WTC11 (cell line): ENCODE results near the gene MAML3. TPM values are rescaled to one million over a fixed set of nuclear protein-coding genes. Genes with fewer than 3 reads are reported as not detected.

Experiments
- ATAC-seq: fragments of 200-7000 bp; cut with Tn5 transposase; 2 replicates; pipeline ENCODE4 v1.10.0; 2021; ENCODE audit warnings: mild to moderate bottlenecking, moderate library complexity
- CTCF ChIA-PET: fragments of 300-600 bp; sonication (Branson Sonifier 250); formaldehyde crosslinking; loops from one replicate; lab custom pipeline; 2021; ENCODE audit warnings: antibody characterized with exemption; lab: Charles Lee
- POLR2A ChIA-PET: fragments of 350-600 bp; sonication (Branson Sonifier 250); formaldehyde crosslinking; loops from one replicate; lab custom pipeline; 2021; ENCODE audit warnings: antibody characterized with exemption; lab: Charles Lee
- DNase-seq: peaks from one replicate; pipeline ENCODE4 v3.0.0; 2021; ENCODE audit warnings: low spot score
- H3K27ac Mint-ChIP-seq: 2 replicates; pipeline ENCODE4 v1.8.0; 2021; ENCODE audit warnings: mixed read lengths
- H3K27me3 Mint-ChIP-seq: 2 replicates; pipeline ENCODE4 v1.8.0; 2021; ENCODE audit warnings: low read depth, mild to moderate bottlenecking, moderate library complexity, mixed read lengths
- H3K36me3 Mint-ChIP-seq: 2 replicates; pipeline ENCODE4 v1.8.0; 2021; ENCODE audit warnings: mixed read lengths
- H3K4me1 Mint-ChIP-seq: 2 replicates; pipeline ENCODE4 v1.8.0; 2022; ENCODE audit warnings: mixed read lengths
- H3K4me3 Mint-ChIP-seq: 2 replicates; pipeline ENCODE4 v1.8.0; 2021; ENCODE audit warnings: mild to moderate bottlenecking, moderate library complexity, mixed read lengths
- H3K9me3 Mint-ChIP-seq: 2 replicates; pipeline ENCODE4 v1.8.0; 2021; ENCODE audit warnings: mixed read lengths
- CREM ChIP-seq: sonication (generic); formaldehyde crosslinking; IDR thresholded peaks from 2 replicates; pipeline ENCODE4 v1.8.1; 2022; ENCODE audit warnings: mild to moderate bottlenecking, missing genetic modification reagents, moderate library complexity
- EMX1 ChIP-seq: fragments of 250-450 bp; sonication (Bioruptor Pico); IDR thresholded peaks from 2 replicates; pipeline ENCODE4 v1.8.0; 2021; ENCODE audit warnings: mild to moderate bottlenecking
- ESRRA ChIP-seq: sonication (generic); formaldehyde crosslinking; IDR thresholded peaks from 2 replicates; pipeline ENCODE4 v1.8.1; 2022; ENCODE audit warnings: mild to moderate bottlenecking, missing genetic modification reagents, borderline replicate concordance
- HMGA2 ChIP-seq: fragments of 250-450 bp; sonication (Bioruptor Pico); IDR thresholded peaks from 2 replicates; pipeline ENCODE4 v1.4.0; 2021; ENCODE audit warnings: mild to moderate bottlenecking, moderate library complexity
- JAZF1 ChIP-seq: fragments of 250-450 bp; sonication (Bioruptor Pico); IDR thresholded peaks from 2 replicates; pipeline ENCODE4 v1.9.0; 2021; ENCODE audit warnings: moderate library complexity, mild to moderate bottlenecking, inconsistent platforms
- MYBL2 ChIP-seq: sonication (generic); formaldehyde crosslinking; IDR thresholded peaks from 2 replicates; pipeline ENCODE4 v1.8.1; 2023; ENCODE audit warnings: mild to moderate bottlenecking, moderate library complexity, missing genetic modification reagents
- NFATC4 ChIP-seq: fragments of 250-450 bp; sonication (Bioruptor Pico); IDR thresholded peaks from 2 replicates; pipeline ENCODE4 v1.9.0; 2021; ENCODE audit warnings: mild to moderate bottlenecking
- NFE2L1 ChIP-seq: sonication (generic); formaldehyde crosslinking; IDR thresholded peaks from 2 replicates; pipeline ENCODE4 v1.8.1; 2023; ENCODE audit warnings: missing genetic modification reagents
- NR1H2 ChIP-seq: sonication (generic); formaldehyde crosslinking; IDR thresholded peaks from 2 replicates; pipeline ENCODE4 v1.9.0; 2021; ENCODE audit warnings: mild to moderate bottlenecking, moderate library complexity, missing genetic modification reagents
- OVOL2 ChIP-seq: fragments of 250-450 bp; sonication (Bioruptor Pico); IDR thresholded peaks from 2 replicates; pipeline ENCODE4 v1.9.0; 2021; ENCODE audit warnings: mild to moderate bottlenecking, borderline replicate concordance
- PRRX2 ChIP-seq: fragments of 250-450 bp; sonication (Bioruptor Pico); IDR thresholded peaks from 2 replicates; pipeline ENCODE4 v1.8.0; 2021; ENCODE audit warnings: mild to moderate bottlenecking
- RELA ChIP-seq: sonication (generic); formaldehyde crosslinking; IDR thresholded peaks from 2 replicates; pipeline ENCODE4 v1.8.1; 2022; ENCODE audit warnings: missing genetic modification reagents, mild to moderate bottlenecking, borderline replicate concordance
- SP1 ChIP-seq: sonication (generic); formaldehyde crosslinking; conservative IDR thresholded peaks from 2 replicates; pipeline ENCODE4 v1.8.1; 2022; ENCODE audit warnings: missing genetic modification reagents
- ZNF232 ChIP-seq: sonication (generic); formaldehyde crosslinking; IDR thresholded peaks from 2 replicates; pipeline ENCODE4 v1.8.0; 2022; ENCODE audit warnings: mild to moderate bottlenecking, missing genetic modification reagents
- ZNF263 ChIP-seq: sonication (generic); formaldehyde crosslinking; IDR thresholded peaks from 2 replicates; pipeline ENCODE4 v1.8.1; 2022; ENCODE audit warnings: low read depth, mild to moderate bottlenecking, moderate library complexity, missing genetic modification reagents
- total RNA-seq: library from RNA; stranded (reverse); gene quantifications from 3 replicates; pipeline ENCODE4 v1.2.3, GENCODE V29; 2021
- TF ChIP-seq, protein P1 (sequence below): sonication (generic); formaldehyde crosslinking; conservative IDR thresholded peaks from 2 replicates; pipeline ENCODE4 v1.8.1; 2022; ENCODE audit warnings: mild to moderate bottlenecking, missing genetic modification reagents
- TF ChIP-seq, protein P2 (sequence below): fragments of 250-450 bp; sonication (Bioruptor Pico); IDR thresholded peaks from 2 replicates; pipeline ENCODE4 v2.1.2; 2022; ENCODE audit warnings: mild to moderate bottlenecking, moderate library complexity
- TF ChIP-seq, protein P3 (sequence below): fragments of 250-450 bp; sonication (Bioruptor Pico); IDR thresholded peaks from 2 replicates; pipeline ENCODE4 v1.9.0; 2021; ENCODE audit warnings: moderate library complexity, mild to moderate bottlenecking, inconsistent platforms, borderline replicate concordance
- TF ChIP-seq, protein P4 (sequence below): sonication (generic); formaldehyde crosslinking; IDR thresholded peaks from 2 replicates; pipeline ENCODE4 v1.8.1; 2023; ENCODE audit warnings: mild to moderate bottlenecking, missing genetic modification reagents, borderline replicate concordance
- TF ChIP-seq, protein P5 (sequence below): sonication (generic); formaldehyde crosslinking; IDR thresholded peaks from 2 replicates; pipeline ENCODE4 v1.8.0; 2023; ENCODE audit warnings: mild to moderate bottlenecking, missing genetic modification reagents

The MAML3 gene
- total RNA-seq, 1 experiment from 2014 or later = 7.4 TPM

DNA sequence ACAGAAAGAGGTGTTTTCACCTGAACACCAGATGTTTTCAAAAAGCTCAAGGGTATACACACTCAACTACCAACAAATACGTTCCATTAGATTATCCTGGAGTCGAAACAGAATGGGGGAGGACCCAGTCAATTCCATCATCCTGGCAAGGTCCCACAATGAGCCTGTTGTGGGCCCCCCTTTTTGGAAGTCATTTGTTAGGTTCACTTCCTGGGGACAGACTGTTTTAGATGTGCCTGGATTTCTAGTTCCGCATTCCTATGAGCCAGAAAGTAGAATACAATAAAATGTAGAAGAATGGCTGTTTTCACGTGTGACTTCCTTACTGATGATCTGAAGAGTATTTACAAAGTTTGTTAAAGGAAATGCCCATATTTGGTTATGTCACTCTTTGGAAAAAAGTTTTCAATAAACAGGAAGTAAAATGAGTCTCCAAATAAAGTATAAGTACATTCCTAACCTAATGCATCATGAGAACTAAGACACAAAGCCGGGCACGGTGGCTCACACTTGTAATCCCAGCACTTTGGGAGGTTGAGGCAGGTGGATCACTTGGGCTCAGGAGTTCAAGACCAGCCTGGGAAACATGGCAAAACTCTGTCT is 192.5 kb downstream of the MAML3 start:
- no peak overlapping the region for H3K27ac Mint-ChIP-seq
- CTCF ChIA-PET = no interaction called here
- DNase-seq = no peak
- no peak for TF ChIP-seq NFATC4 (CRISPR knock-in tag)
- no peak for TF ChIP-seq EMX1 (CRISPR knock-in tag)
- TF ChIP-seq ESRRA (CRISPR knock-in tag) = no peak
- TF ChIP-seq ZNF232 = no peak
- no peak for TF ChIP-seq OVOL2
- TF ChIP-seq, protein P1, sequence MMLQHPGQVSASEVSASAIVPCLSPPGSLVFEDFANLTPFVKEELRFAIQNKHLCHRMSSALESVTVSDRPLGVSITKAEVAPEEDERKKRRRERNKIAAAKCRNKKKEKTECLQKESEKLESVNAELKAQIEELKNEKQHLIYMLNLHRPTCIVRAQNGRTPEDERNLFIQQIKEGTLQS (CRISPR knock-in tag) = no peak
- no peak for TF ChIP-seq CREM (CRISPR knock-in tag)
- no peak for TF ChIP-seq MYBL2 (CRISPR knock-in tag)
- TF ChIP-seq HMGA2 = no peak
- TF ChIP-seq, all 79 proteins: peak for 0
- Mint-ChIP-seq H3K9me3 (no peaks in the 10 kb centered on the region), H3K27me3 (peaks cover under 1% of the 10 kb centered on the region; the same call in 1 of the 2 replicates), H3K4me3 (no peak overlapping the region), H3K4me1 (peaks cover 18% of the 10 kb centered on the region), H3K36me3 (no peaks in the 10 kb centered on the region)
- POLR2A ChIA-PET = interaction anchor here (1.6 kb wide), 1 partner anchor 190 kb away, joined by 5 read pairs; no protein-coding TSS in a partner anchor
- ATAC-seq = no peak

DNA sequence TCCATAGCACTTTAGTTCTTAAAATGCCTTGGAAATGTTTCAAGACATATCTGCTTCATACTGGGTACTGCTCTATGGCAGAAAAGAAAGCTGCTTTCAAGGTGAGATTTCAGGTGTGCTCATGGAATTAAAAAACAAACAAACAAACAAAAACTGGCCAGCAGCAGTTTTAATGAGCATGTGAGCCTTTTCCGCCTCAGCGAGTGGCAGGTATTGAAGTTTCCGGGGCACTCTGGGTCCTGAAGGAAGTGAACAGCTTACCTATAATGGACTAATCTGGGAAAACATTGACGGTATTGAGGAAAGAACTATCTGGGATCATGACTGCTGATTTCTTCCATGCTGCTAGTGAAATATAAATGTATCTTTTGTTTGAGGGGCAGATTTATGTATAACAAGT is 194.6 kb downstream of the MAML3 start:
- no peaks in the 10 kb centered on the region for H3K9me3 Mint-ChIP-seq
- peaks cover 29% of the 10 kb centered on the region for H3K4me1 Mint-ChIP-seq
- H3K27ac Mint-ChIP-seq = no peak overlapping the region
- ATAC-seq (no peak), DNase-seq (no peak)
- no peaks in the 10 kb centered on the region for H3K36me3 Mint-ChIP-seq
- POLR2A ChIA-PET = no interaction called here
- H3K27me3 Mint-ChIP-seq = no peaks in the 10 kb centered on the region; the same call in 1 of the 2 replicates
- H3K4me3 Mint-ChIP-seq = no peak overlapping the region
- CTCF ChIA-PET = interaction anchor here (1.8 kb wide), 1 partner anchor 53 kb away, joined by 7 read pairs; no protein-coding TSS in a partner anchor
- no peak for TF ChIP-seq PRRX2 (CRISPR knock-in tag)
- TF ChIP-seq JAZF1 (CRISPR knock-in tag) = no peak
- no peak for TF ChIP-seq MYBL2 (CRISPR knock-in tag)
- TF ChIP-seq, protein P2, sequence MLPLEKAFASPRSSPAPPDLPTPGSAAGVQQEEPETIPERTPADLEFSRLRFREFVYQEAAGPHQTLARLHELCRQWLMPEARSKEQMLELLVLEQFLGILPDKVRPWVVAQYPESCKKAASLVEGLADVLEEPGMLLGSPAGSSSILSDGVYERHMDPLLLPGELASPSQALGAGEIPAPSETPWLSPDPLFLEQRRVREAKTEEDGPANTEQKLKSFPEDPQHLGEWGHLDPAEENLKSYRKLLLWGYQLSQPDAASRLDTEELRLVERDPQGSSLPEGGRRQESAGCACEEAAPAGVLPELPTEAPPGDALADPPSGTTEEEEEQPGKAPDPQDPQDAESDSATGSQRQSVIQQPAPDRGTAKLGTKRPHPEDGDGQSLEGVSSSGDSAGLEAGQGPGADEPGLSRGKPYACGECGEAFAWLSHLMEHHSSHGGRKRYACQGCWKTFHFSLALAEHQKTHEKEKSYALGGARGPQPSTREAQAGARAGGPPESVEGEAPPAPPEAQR (CRISPR knock-in tag) = no peak
- TF ChIP-seq, protein P3, sequence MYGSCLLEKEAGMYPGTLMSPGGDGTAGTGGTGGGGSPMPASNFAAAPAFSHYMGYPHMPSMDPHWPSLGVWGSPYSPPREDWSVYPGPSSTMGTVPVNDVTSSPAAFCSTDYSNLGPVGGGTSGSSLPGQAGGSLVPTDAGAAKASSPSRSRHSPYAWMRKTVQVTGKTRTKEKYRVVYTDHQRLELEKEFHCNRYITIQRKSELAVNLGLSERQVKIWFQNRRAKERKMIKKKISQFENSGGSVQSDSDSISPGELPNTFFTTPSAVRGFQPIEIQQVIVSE (CRISPR knock-in tag) = no peak
- TF ChIP-seq EMX1 (CRISPR knock-in tag) = no peak
- TF ChIP-seq, protein P4, sequence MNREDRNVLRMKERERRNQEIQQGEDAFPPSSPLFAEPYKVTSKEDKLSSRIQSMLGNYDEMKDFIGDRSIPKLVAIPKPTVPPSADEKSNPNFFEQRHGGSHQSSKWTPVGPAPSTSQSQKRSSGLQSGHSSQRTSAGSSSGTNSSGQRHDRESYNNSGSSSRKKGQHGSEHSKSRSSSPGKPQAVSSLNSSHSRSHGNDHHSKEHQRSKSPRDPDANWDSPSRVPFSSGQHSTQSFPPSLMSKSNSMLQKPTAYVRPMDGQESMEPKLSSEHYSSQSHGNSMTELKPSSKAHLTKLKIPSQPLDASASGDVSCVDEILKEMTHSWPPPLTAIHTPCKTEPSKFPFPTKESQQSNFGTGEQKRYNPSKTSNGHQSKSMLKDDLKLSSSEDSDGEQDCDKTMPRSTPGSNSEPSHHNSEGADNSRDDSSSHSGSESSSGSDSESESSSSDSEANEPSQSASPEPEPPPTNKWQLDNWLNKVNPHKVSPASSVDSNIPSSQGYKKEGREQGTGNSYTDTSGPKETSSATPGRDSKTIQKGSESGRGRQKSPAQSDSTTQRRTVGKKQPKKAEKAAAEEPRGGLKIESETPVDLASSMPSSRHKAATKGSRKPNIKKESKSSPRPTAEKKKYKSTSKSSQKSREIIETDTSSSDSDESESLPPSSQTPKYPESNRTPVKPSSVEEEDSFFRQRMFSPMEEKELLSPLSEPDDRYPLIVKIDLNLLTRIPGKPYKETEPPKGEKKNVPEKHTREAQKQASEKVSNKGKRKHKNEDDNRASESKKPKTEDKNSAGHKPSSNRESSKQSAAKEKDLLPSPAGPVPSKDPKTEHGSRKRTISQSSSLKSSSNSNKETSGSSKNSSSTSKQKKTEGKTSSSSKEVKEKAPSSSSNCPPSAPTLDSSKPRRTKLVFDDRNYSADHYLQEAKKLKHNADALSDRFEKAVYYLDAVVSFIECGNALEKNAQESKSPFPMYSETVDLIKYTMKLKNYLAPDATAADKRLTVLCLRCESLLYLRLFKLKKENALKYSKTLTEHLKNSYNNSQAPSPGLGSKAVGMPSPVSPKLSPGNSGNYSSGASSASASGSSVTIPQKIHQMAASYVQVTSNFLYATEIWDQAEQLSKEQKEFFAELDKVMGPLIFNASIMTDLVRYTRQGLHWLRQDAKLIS = no peak
- TF ChIP-seq NR1H2 (CRISPR knock-in tag) = no peak
- no peak for TF ChIP-seq SP1 (CRISPR knock-in tag)
- TF ChIP-seq NFE2L1 = no peak
- no peak for TF ChIP-seq ZNF263
- TF ChIP-seq RELA (CRISPR knock-in tag) = no peak
- TF ChIP-seq, protein P5, sequence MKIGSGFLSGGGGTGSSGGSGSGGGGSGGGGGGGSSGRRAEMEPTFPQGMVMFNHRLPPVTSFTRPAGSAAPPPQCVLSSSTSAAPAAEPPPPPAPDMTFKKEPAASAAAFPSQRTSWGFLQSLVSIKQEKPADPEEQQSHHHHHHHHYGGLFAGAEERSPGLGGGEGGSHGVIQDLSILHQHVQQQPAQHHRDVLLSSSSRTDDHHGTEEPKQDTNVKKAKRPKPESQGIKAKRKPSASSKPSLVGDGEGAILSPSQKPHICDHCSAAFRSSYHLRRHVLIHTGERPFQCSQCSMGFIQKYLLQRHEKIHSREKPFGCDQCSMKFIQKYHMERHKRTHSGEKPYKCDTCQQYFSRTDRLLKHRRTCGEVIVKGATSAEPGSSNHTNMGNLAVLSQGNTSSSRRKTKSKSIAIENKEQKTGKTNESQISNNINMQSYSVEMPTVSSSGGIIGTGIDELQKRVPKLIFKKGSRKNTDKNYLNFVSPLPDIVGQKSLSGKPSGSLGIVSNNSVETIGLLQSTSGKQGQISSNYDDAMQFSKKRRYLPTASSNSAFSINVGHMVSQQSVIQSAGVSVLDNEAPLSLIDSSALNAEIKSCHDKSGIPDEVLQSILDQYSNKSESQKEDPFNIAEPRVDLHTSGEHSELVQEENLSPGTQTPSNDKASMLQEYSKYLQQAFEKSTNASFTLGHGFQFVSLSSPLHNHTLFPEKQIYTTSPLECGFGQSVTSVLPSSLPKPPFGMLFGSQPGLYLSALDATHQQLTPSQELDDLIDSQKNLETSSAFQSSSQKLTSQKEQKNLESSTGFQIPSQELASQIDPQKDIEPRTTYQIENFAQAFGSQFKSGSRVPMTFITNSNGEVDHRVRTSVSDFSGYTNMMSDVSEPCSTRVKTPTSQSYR = no peak
